Middle frontal gyrus (tissue), 1 donor: ENCODE results near the gene COA3.

Experiments used
- DNase-seq: peaks from one replicate; pipeline ENCODE4 v3.0.0-alpha.2; 2015; ENCODE audit warnings: low spot score; ENCODE audit errors: extremely low spot score

Gene COA3

DNA sequence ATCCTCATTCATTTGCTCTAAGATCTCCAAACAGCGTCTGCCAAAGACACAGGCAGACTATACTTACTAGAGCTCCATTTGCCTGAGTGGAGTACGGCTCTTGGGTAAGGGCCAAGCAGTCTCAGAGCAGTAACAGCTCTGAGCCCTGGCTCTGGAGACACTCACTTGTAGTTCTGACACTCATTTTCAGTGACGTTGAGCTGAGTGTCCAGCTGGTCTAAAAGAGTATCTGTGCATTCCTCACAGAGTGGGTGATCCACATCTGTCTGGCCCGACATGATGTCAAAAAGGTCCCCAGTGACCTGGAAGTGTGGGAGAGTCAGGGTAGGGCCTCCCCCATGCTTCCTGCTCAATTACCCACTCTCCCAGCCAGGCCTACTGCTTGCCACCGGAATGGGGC is 19.9 kb upstream of the COA3 start:
- DNase-seq, result no peak

GRCh38 chr17:42817866-42818265 is 19.4 kb upstream of the COA3 start:
- DNase-seq, result no peak

GRCh38 chr17:42814633-42815399 is 16.3 kb upstream of the COA3 start:
- no peak for DNase-seq

GRCh38 chr17:42809250-42809649 is 10.7 kb upstream of the COA3 start:
- DNase-seq, result peak; percentile 31

DNA sequence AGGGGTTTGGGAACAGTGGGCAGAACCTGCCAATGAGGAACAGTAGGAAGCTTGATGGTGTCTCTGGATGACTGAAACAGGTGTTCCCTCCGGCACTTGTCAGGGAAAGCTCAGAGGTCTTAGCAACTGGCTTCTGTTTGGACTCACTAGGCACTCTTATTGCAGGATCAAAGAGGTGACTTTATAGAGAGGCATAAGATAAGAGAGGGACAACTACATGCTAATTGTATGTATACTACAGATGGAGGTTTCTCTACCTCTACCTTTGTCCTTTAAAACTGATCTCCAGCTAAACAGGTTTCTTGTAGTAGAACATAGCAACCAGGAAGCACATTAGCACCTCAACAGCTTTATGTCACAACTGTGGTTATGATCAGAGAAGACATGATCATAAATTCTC is 7.7 kb upstream of the COA3 start:
- DNase-seq, result no peak

GRCh38 chr17:42804918-42805367 is 6.4 kb upstream of the COA3 start:
- no peak for DNase-seq

GRCh38 chr17:42803074-42803883 is 4.8 kb upstream of the COA3 start:
- no peak for DNase-seq

- DNase-seq, result no peak
Measured at GRCh38 chr17:42798011-42798382, 507 bp downstream of the COA3 start.

GRCh38 chr17:42797067-42798007 is 1.2 kb downstream of the COA3 start:
- no peak for DNase-seq

DNA sequence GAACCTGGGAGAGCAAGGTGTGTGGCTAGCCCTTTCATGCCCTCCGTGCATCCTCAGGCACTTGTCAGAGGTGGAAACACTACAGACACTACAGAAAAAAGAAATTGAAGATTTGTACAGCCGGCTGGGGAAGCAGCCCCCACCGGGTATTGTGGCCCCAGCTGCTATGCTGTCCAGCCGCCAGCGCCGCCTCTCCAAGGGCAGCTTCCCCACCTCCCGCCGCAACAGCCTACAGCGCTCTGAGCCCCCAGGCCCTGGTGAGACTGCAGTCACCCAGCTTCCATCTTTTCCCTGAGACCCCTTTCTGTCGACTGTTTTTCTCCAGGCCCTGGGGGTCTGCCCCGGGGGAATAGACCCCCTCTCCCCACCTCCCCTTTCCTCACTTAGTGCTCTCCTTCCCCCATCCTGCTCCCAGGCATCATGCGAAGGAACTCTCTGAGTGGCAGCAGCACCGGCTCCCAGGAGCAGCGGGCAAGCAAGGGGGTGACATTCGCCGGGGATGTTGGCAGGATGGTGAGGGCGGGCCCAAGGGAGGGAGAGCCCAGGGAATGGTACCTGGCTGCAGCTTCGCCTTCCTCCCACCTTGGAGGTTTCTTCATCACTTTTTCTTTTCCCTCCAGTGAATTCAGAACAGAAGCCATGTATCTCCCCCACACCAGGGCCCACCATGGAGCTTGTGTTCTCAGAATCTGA is 2.3 kb downstream of the COA3 start:
- DNase-seq, result no peak

GRCh38 chr17:42795465-42795864 is 3.0 kb downstream of the COA3 start:
- DNase-seq, result no peak

- DNase-seq, result no peak
Measured at GRCh38 chr17:42795061-42795460, 3.4 kb downstream of the COA3 start.

- no peak for DNase-seq
Measured at GRCh38 chr17:42792545-42792944, 6.0 kb downstream of the COA3 start.

DNA sequence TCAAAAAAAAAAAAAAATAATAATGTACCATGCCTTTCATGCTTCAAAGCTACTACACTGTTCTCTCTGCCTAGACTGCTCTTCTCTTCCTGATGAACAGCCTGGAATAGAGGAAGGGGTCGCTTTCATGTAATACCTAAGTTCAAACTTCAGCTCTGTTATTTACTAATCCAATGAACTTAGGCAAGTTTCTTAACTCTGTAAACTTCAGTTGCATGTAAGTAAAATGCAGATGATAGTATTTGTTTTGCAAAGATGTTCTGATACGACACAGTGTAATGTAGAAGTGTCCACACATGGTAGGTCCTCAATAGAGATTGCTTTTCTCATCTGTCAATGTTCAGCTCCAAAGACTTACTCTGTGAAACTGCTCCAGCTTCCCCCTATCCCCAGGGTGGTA is 6.6 kb downstream of the COA3 start:
- no peak for DNase-seq

DNA sequence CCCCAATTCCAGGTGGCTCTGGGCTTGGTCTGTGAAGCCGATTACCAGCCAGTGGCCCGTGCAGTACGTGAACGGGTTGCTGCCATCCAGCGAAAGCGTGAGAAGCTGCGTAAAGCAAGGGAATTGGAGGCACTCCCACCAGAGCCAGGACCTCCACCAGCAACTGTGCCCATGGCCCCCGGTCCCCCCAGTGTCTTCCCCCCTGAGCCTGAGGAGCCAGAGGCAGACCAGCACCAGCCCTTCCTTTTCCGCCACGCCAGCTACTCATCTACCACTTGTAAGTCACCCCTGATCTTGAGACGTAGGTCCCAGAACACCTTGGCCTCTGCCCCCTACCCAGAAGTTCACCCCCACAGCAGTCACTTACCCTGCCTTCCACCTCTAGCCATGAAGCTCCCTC is 11.2 kb downstream of the COA3 start:
- DNase-seq, result no peak

- no peak for DNase-seq
Measured at GRCh38 chr17:42784811-42785592, 13.5 kb downstream of the COA3 start.

GRCh38 chr17:42784409-42784808 is 14.1 kb downstream of the COA3 start:
- no peak for DNase-seq

GRCh38 chr17:42783791-42784138 is 14.7 kb downstream of the COA3 start:
- no peak for DNase-seq

DNA sequence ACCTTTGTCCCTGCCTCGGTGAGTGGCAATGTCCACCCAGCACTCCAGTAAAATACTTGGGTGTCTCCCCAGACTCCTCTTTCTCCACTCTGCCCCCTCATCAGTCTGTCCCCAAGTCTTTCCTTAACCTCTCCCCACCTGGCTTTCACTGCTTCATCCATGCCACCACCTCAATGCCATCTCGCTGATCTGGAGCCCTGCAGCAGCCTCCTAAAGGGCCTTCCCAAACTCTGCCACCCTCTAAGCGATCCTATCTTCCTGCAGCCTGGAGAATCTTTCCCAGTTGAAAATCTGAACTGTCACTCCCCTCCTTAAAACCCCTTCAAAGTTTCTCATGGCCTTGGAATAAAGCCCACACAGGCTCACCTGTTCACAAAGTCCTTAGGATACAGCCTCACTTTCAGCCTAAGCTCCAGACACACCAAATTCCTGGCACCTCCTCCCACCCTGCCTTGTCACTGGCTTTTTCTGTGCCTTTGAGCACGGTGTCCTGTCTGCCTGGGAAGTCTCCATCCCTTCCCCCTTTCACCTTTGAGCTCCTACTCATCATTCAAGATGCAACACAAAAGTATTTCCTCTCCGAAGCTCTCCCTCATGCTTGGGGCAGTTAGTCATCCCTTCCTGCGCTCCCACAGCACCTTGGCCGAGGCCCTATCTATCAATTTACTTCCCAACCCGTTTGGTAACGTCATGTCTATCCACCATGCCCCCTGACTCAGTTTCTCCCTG is 15.3 kb downstream of the COA3 start:
- no peak for DNase-seq
